ENCODE results near the gene BRWD1.

DNA sequence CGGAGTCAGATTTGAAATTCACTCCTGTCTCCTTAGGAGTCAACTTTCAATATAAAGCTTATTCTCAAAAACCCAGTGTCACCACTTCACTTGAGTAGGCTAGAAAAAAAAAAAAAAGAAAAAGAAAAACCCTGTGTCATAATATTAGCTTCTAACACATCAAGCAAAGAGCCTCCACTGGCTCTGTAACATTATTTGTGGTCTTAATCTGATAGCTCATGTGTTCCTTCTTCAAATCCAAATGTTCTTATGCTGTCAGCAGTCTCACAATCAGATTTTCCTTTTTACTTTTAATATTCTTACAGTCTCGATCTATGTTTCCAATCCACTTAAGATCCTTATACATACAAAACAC is 104.1 kb downstream of the BRWD1 start:
- TF ChIP-seq, protein P1, sequence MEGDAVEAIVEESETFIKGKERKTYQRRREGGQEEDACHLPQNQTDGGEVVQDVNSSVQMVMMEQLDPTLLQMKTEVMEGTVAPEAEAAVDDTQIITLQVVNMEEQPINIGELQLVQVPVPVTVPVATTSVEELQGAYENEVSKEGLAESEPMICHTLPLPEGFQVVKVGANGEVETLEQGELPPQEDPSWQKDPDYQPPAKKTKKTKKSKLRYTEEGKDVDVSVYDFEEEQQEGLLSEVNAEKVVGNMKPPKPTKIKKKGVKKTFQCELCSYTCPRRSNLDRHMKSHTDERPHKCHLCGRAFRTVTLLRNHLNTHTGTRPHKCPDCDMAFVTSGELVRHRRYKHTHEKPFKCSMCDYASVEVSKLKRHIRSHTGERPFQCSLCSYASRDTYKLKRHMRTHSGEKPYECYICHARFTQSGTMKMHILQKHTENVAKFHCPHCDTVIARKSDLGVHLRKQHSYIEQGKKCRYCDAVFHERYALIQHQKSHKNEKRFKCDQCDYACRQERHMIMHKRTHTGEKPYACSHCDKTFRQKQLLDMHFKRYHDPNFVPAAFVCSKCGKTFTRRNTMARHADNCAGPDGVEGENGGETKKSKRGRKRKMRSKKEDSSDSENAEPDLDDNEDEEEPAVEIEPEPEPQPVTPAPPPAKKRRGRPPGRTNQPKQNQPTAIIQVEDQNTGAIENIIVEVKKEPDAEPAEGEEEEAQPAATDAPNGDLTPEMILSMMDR (conservative IDR thresholded peaks at IDR 0.05 in 1 of 2, IDR thresholded peaks at IDR 0.05 in 1 of 2; ENCODE audit: low read depth in 1 of 2, low read length in 2 of 2) = no peak
- no peak for TF ChIP-seq EZH2 (IDR thresholded peaks at IDR 0.05; ENCODE audit: low read length, missing control alignments)

All from fibroblast of lung (primary cell).